Measurements from ENCODE around the gene NOL6.
"Not testable (repeated sequence)": the region's sequence is repeated elsewhere in the genome, so short reads cannot be mapped to it uniquely, and the experiment has no call there.

NOL6 gene

GRCh38 chr9:33431420-33431819 is 42.3 kb downstream of the NOL6 start:
- no peak for DNase-seq (ENCODE audit: low spot score)

GRCh38 chr9:33430942-33431341 is 42.8 kb downstream of the NOL6 start:
- DNase-seq (ENCODE audit: low spot score) = peak; percentile 25

- no peak for DNase-seq (ENCODE audit: low spot score)
Measured at GRCh38 chr9:33429256-33429985, 44.3 kb downstream of the NOL6 start.

GRCh38 chr9:33426843-33427293 is 46.9 kb downstream of the NOL6 start:
- peak; percentile 30 for DNase-seq (ENCODE audit: low spot score)

GRCh38 chr9:33425128-33425533 is 48.6 kb downstream of the NOL6 start:
- no peak for DNase-seq (ENCODE audit: low spot score)

GRCh38 chr9:33424492-33424891 is 49.2 kb downstream of the NOL6 start:
- DNase-seq (ENCODE audit: low spot score) = not testable (repeated sequence)

GRCh38 chr9:33424043-33424442 is 49.7 kb downstream of the NOL6 start:
- not testable (repeated sequence) for DNase-seq (ENCODE audit: low spot score)

GRCh38 chr9:33419708-33420303 is 53.9 kb downstream of the NOL6 start:
- DNase-seq (ENCODE audit: low spot score) = no peak

- no peak for DNase-seq (ENCODE audit: low spot score)
Measured at GRCh38 chr9:33418090-33418489, 55.6 kb downstream of the NOL6 start.

GRCh38 chr9:33416996-33417395 is 56.7 kb downstream of the NOL6 start:
- no peak for DNase-seq (ENCODE audit: low spot score)

GRCh38 chr9:33415501-33416038 is 58.2 kb downstream of the NOL6 start:
- DNase-seq (ENCODE audit: low spot score) = peak; percentile 78

- no peak for DNase-seq (ENCODE audit: low spot score)
Measured at GRCh38 chr9:33414889-33415500, 58.7 kb downstream of the NOL6 start.

- no peak for DNase-seq (ENCODE audit: low spot score)
Measured at GRCh38 chr9:33414268-33414667, 59.5 kb downstream of the NOL6 start.

Measured in ecto neural progenitor cell (in vitro differentiated cells).